HepG2 (cell line): Measurements from ENCODE around the gene C19orf73. TPM values are rescaled to one million over a fixed set of nuclear protein-coding genes. Genes with fewer than 3 reads are reported as not detected.

Source experiments
- ATF3 ChIP-seq: sonication (generic); formaldehyde crosslinking; IDR thresholded peaks from 2 replicates; pipeline ENCODE4 v1.4.0; 2020; ENCODE audit warnings: missing genetic modification reagents
- FIP1L1 ChIP-seq: fragments of 200-400 bp; formaldehyde crosslinking; IDR thresholded peaks from 2 replicates; pipeline ENCODE4 v1.6.1; 2018; ENCODE audit warnings: low read depth, mild to moderate bottlenecking, low read length, moderate library complexity, borderline replicate concordance; ENCODE audit not compliant: insufficient read depth
- HMGXB4 ChIP-seq, 2 experiments: sonication (generic) in 1 of 2; formaldehyde crosslinking in 1 of 2; IDR thresholded peaks; 2 replicates each; pipeline versions ENCODE4 v1.4.0 to v1.6.1; 2018 to 2020; ENCODE audit warnings: missing genetic modification reagents in 2 of 2, borderline replicate concordance in 1 of 2, low read depth in 1 of 2, mild to moderate bottlenecking in 1 of 2, missing biosample characterization in 1 of 2
- MYPOP ChIP-seq: sonication (generic); formaldehyde crosslinking; IDR thresholded peaks from 2 replicates; pipeline ENCODE4 v1.8.1; 2023; ENCODE audit warnings: mild to moderate bottlenecking, moderate library complexity, missing genetic modification reagents
- RFX1 ChIP-seq: fragments of 450-650 bp; IDR thresholded peaks from 2 replicates; pipeline ENCODE4 v1.6.1; 2017
- SNAPC4 ChIP-seq: sonication (generic); formaldehyde crosslinking; IDR thresholded peaks from 2 replicates; pipeline ENCODE4 v1.4.0; 2020; ENCODE audit warnings: mild to moderate bottlenecking, missing genetic modification reagents
- TEAD3 ChIP-seq: optimal IDR thresholded peaks from 2 replicates; pipeline ENCODE3; 2016; ENCODE audit warnings: borderline replicate concordance
- TFDP2 ChIP-seq: sonication (generic); formaldehyde crosslinking; IDR thresholded peaks from 2 replicates; pipeline ENCODE4 v1.4.0; 2020; ENCODE audit warnings: missing genetic modification reagents
- ZNF143 ChIP-seq: sonication (generic); formaldehyde crosslinking; IDR thresholded peaks from 2 replicates; pipeline ENCODE4 v1.4.0; 2020; ENCODE audit warnings: missing genetic modification reagents
- ZNF557 ChIP-seq: sonication (generic); formaldehyde crosslinking; IDR thresholded peaks from 2 replicates; pipeline ENCODE4 v1.4.0; 2020; ENCODE audit warnings: missing genetic modification reagents
- polyA plus RNA-seq, 8 experiments: library from polyadenylated mRNA; depleted of rRNA in 3 of 8; stranded (reverse) in 7 of 8; unstranded in 1 of 8; fragments of >200 nt; fragmentation: Illumina TruSeq in 4 of 8; extraction: Trizol in 4 of 8; gene quantifications; 2 replicates each; pipeline versions ENCODE4 v1.2.1 to v1.2.3, GENCODE V29; 2011 to 2016; ENCODE audit warnings: low read depth in 4 of 8, missing spikeins in 1 of 8, mixed read lengths in 1 of 8; ENCODE audit not compliant: insufficient read depth in 1 of 8
- total RNA-seq, 5 experiments: library from RNA; depleted of rRNA; stranded (reverse); fragments of >200 nt; fragmentation: Illumina TruSeq; extraction: Trizol; gene quantifications; 2 replicates each; pipeline ENCODE4 v1.2.3, GENCODE V29; 2016; ENCODE audit warnings: low read depth in 1 of 5

Gene C19orf73
- total and polyA plus RNA-seq, 2 of the 13 experiments (the other 11 are each of a cell fraction or from before 2014, with no cell fraction given) = 1.4 to 1.5 TPM

GRCh38 chr19:49113762-49114629 lies 4.9 kb downstream of the C19orf73 start, which contains the start of gene LIN7B (continued):
- 0 out of 2 replicates have a peak, but pooled peaks have one; percentile 46 for TF ChIP-seq MYPOP (CRISPR knock-in tag)
- peak in 1 of 2 experiments; percentile 4; a peak in 1 of 4 replicates for TF ChIP-seq HMGXB4 (CRISPR knock-in tag; IDR thresholded peaks at IDR 0.05; ENCODE audit: borderline replicate concordance in 1 of 2, low read depth in 1 of 2)
- TF ChIP-seq ZNF143 (CRISPR knock-in tag) = no peak
- TF ChIP-seq TFDP2 = no peak
- TF ChIP-seq TEAD3 (CRISPR knock-in tag) = no peak
- TF ChIP-seq ZNF557 (CRISPR knock-in tag) = no peak
- no peak for TF ChIP-seq FIP1L1
- TF ChIP-seq RFX1 = no peak
- TF ChIP-seq ATF3 (CRISPR knock-in tag) = no peak
- no peak for TF ChIP-seq SNAPC4 (CRISPR knock-in tag)
